Measurements from ENCODE around the gene MRPL33. TPM values are rescaled to one million over a fixed set of nuclear protein-coding genes. Genes with fewer than 3 reads are reported as not detected.
"Not testable (repeated sequence)": the region's sequence is repeated elsewhere in the genome, so short reads cannot be mapped to it uniquely, and the experiment has no call there.

The MRPL33 gene
- polyA plus RNA-seq, 1 donor: 101 TPM

GRCh38 chr2:27741673-27742072 is 29.8 kb upstream of the MRPL33 start:
- no peak for DNase-seq (ENCODE audit: low read depth)

- DNase-seq (ENCODE audit: low read depth): no peak
Observed at GRCh38 chr2:27742571-27742970, 28.9 kb upstream of the MRPL33 start.

DNA sequence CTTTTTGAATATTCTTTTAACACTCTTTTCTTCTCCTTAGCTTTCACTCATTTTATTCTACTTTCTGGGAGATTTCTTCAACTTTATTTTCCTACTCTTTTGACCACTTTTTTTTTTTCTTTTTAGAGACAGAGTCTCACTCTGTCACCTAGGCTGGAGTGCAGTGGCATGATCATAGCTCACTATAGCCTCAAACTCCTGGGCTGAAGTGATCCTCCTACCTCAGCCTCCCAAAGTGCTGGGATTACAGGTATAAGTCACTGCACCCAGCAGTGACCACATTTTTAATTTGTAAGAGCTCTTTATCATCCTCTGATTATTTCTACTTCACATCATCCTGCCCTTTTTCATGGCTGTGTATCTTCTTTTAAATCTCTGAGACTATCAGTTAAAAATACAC is 26.0 kb upstream of the MRPL33 start:
- DNase-seq (ENCODE audit: low read depth): not testable (repeated sequence)

- no peak for DNase-seq (ENCODE audit: low read depth)
Observed at GRCh38 chr2:27746325-27746724, 25.2 kb upstream of the MRPL33 start.

DNA sequence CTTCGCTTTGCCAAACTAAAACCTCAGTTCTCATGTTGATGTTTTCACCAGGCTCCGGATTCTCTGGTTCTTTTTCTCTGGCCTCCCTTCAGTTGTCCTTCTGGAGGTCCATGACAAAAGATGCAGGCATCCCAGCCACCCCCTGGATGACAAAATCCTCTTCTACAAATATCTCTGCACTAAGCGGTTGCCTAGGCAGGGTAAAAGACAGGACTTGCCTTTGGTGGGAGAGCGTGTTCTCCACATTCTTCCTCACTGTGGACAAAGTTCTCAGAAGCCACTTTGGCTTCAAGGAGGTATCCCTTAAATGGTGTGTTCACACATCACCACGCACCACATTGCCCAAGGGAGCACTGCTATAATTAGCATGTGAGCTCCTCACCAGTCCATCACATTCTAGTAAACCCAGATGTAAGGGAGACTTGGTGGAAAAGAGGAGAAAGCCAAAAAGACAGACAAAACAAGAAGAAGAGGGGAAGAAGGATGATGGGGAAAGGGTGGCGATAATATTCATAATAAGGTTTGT is 23.6 kb upstream of the MRPL33 start:
- DNase-seq (ENCODE audit: low read depth): no peak

GRCh38 chr2:27748803-27749554 is 22.5 kb upstream of the MRPL33 start:
- not testable (repeated sequence) for DNase-seq (ENCODE audit: low read depth)

- DNase-seq (ENCODE audit: low read depth): no peak
Observed at GRCh38 chr2:27751377-27751776, 20.1 kb upstream of the MRPL33 start.

GRCh38 chr2:27752551-27753237 is 18.8 kb upstream of the MRPL33 start:
- no peak for DNase-seq (ENCODE audit: low read depth)

- DNase-seq (ENCODE audit: low read depth): no peak
Observed at GRCh38 chr2:27754138-27754588, 17.4 kb upstream of the MRPL33 start.

- no peak for DNase-seq (ENCODE audit: low read depth)
Observed at GRCh38 chr2:27754831-27755230, 16.7 kb upstream of the MRPL33 start.

GRCh38 chr2:27756091-27756490 is 15.4 kb upstream of the MRPL33 start:
- DNase-seq (ENCODE audit: low read depth): no peak

- DNase-seq (ENCODE audit: low read depth): no peak
Observed at GRCh38 chr2:27756544-27757498, 14.7 kb upstream of the MRPL33 start.

DNA sequence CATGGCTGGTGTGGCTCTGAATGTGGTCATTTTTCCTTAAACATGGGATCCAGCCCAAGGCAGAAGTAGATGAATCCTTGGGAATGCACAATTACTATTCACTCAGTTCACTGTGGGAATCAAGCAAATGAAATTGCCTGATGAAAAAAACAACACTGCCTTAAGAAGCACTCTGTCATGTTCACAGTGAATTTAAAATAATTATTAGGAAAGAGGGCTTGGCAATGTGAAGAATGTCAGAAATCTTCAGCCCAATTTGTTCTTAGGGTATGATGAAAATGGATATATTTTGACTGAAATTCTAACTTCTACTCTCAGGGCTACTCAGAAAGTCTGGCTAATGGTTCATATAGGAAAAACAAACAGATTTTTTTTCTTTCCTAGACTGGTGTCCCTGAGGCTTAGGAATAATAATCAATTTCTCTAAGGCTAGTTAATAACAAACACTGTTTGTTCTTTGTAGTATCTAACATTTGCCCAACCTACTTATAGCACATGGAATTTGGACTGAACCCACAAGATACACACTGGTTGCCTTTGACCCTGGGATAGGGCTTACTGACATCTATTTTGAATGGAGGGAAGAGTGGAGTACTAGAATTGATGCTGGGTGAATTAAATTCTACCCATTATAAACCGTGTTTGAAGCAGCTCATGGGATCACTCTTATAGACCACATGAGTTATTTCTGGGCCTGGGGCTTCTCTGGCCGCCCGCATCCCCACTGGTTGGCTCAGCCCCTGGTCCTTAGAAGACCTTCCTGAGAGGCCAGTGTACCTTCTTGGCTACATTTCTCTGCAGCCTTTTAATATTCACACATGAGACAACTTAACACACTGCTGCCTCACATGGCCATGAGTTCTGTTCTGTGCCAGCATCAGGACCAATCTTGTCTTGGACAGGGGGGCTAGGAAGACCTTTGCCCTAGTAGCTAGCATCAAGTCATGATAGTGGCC is 8.3 kb upstream of the MRPL33 start:
- DNase-seq (ENCODE audit: low read depth): no peak

DNA sequence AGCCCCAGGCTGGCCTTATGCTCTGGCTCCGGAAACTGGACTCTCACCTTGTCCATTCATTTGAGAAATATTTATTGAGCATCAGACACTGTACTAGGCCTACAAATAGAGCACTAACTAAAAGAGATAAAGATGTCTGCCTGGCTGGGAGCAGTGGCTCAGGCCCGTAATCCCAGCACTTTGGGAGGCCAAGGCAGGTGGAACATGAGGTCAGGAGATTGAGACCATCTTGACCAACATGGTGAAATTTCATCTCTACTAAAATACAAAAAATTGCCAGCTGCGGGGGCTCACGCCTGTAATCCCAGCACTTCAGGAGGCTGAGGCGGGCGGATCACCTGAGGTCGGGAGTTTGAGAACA is 7.6 kb upstream of the MRPL33 start:
- no peak for DNase-seq (ENCODE audit: low read depth)

DNA sequence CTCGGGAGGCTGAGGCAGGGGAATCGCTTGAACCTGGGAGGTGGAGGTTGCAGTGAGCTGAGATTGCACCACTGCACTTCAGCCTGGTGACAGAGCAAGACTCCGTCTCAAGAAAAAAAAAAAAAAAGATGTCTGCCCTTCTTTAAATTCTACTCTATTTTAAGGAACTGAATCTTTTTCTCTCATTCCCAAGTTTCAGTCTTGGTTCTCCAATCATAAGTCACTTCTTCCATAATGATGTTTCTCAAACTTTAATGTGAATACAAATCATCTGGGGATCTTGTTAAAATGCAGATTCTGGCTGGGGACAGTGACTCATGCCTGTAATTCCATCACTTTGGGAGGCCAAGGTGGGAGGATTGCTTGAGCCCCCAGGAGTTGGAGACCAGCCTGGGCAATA is 7.0 kb upstream of the MRPL33 start:
- DNase-seq (ENCODE audit: low read depth): not testable (repeated sequence)

GRCh38 chr2:27765621-27766286 is 5.8 kb upstream of the MRPL33 start:
- DNase-seq (ENCODE audit: low read depth): no peak

GRCh38 chr2:27766287-27766661 is 5.2 kb upstream of the MRPL33 start:
- no peak for DNase-seq (ENCODE audit: low read depth)

GRCh38 chr2:27771202-27771547 is 344 bp upstream of the MRPL33 start:
- no peak for DNase-seq (ENCODE audit: low read depth)

DNA sequence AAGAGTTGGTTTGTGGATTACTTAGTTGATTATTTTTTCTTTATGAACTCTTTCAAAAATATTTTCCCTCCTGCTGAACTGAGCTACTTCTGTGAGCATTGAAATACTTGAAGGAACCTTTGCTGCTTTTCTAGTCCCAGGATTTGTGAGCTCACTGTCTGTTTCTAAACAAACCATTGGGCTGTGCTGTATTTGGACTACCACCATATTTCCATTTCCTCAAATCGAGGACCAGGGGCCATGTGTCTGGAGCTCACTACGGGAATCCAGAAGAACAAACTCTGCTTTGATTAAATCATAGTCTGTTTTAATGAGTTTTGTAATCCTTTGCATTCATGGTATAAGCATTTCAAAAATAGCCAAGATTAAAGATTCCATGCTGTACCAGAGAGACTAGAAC is 1.3 kb downstream of the MRPL33 start:
- DNase-seq (ENCODE audit: low read depth): no peak

GRCh38 chr2:27773959-27774358 is 2.4 kb downstream of the MRPL33 start:
- no peak for DNase-seq (ENCODE audit: low read depth)
